Caco-2 (cell line): Measurements from ENCODE around the gene RB1. TPM values are rescaled to one million over a fixed set of nuclear protein-coding genes. Genes with fewer than 3 reads are reported as not detected.

ENCODE experiments used
- BruUV-seq: library from RNA; stranded (reverse); fragments of 400-500 nt; replicated peaks from 2 replicates; lab custom pipeline; 2021; lab: Mats Ljungman, UMichigan
- CTCF ChIA-PET: fragments of 300-600 bp; sonication (Branson Sonifier 250); formaldehyde crosslinking; loops from one replicate; lab custom pipeline; 2022; ENCODE audit warnings: antibody characterized with exemption; lab: Charles Lee
- POLR2A ChIA-PET: fragments of 300-600 bp; sonication (Branson Sonifier 250); formaldehyde crosslinking; loops from one replicate; lab custom pipeline; 2022; ENCODE audit warnings: antibody characterized with exemption; lab: Charles Lee
- DNase-seq, 2 experiments: peaks; one replicate each; pipeline versions ENCODE4 v3.0.0 to v3.0.0-alpha.2; 2020 to 2022
- H3K27me3 ChIP-seq: replicated peaks from 2 replicates; pipeline ENCODE4 v1.6.0; 2011; ENCODE audit warnings: low read length; ENCODE audit not compliant: control insufficient read depth, insufficient read depth
- H3K36me3 ChIP-seq: 2 replicates; pipeline ENCODE4 v1.5.1; 2011; ENCODE audit warnings: low read length; ENCODE audit not compliant: control insufficient read depth, insufficient read depth
- H3K4me1 ChIP-seq: fragments of 250-450 bp; sonication (Bioruptor Pico); 2 replicates; pipeline ENCODE4 v1.5.1; 2020; ENCODE audit warnings: mild to moderate bottlenecking
- H3K4me3 ChIP-seq: 2 replicates; pipeline ENCODE4 v1.5.1; 2011; ENCODE audit warnings: low read depth, mild to moderate bottlenecking, control low read depth, low read length
- H3K9me3 ChIP-seq: fragments of 250-450 bp; sonication (Bioruptor Pico); 2 replicates; pipeline ENCODE4 v1.5.1; 2020; ENCODE audit warnings: mild to moderate bottlenecking, moderate library complexity
- H3K27ac Mint-ChIP-seq: one replicate; pipeline ENCODE4 v1.8.0; 2022; ENCODE audit warnings: mixed read lengths; ENCODE audit not compliant: unreplicated experiment
- H3K27me3 Mint-ChIP-seq: one replicate; pipeline ENCODE4 v1.8.0; 2022; ENCODE audit warnings: mixed read lengths; ENCODE audit not compliant: insufficient read depth, unreplicated experiment
- H3K36me3 Mint-ChIP-seq: one replicate; pipeline ENCODE4 v1.8.0; 2022; ENCODE audit warnings: mild to moderate bottlenecking, mixed read lengths; ENCODE audit not compliant: insufficient read depth, unreplicated experiment
- H3K4me1 Mint-ChIP-seq: one replicate; pipeline ENCODE4 v1.8.0; 2022; ENCODE audit warnings: low read depth, mixed read lengths; ENCODE audit not compliant: unreplicated experiment
- H3K4me3 Mint-ChIP-seq: one replicate; pipeline ENCODE4 v1.8.0; 2022; ENCODE audit warnings: mild to moderate bottlenecking, moderate library complexity, mixed read lengths; ENCODE audit not compliant: unreplicated experiment
- H3K9me3 Mint-ChIP-seq: one replicate; pipeline ENCODE4 v1.8.0; 2022; ENCODE audit warnings: mixed read lengths; ENCODE audit not compliant: unreplicated experiment
- intact Hi-C: fragments of 100-400 bp; cut with micrococcal nuclease; formaldehyde crosslinking; loops from one replicate; pipeline ENCODE4 v1.10.0; 2022; ENCODE audit not compliant: unreplicated experiment
- total RNA-seq: library from RNA; stranded (reverse); gene quantifications from 2 replicates; pipeline ENCODE4 v1.2.3, GENCODE V29; 2022
- TF ChIP-seq, protein P1 (sequence below), 2 experiments: fragments of 200-600 bp in 1 of 2; IDR thresholded peaks; 1 replicate in 1 of 2; 2 replicates in 1 of 2; pipeline versions ENCODE4 v1.5.1 to v1.8.0; 2011 to 2022; ENCODE audit warnings: antibody characterized with exemption in 1 of 2, control low read depth in 1 of 2, inconsistent platforms in 1 of 2, low read depth in 1 of 2, low read length in 1 of 2, mild to moderate bottlenecking in 1 of 2, moderate library complexity in 1 of 2; ENCODE audit not compliant: insufficient read depth in 1 of 2, severe bottlenecking in 1 of 2, unreplicated experiment in 1 of 2

Gene RB1
- total RNA-seq, 1 experiment from 2014 or later: 24.1 TPM

DNA sequence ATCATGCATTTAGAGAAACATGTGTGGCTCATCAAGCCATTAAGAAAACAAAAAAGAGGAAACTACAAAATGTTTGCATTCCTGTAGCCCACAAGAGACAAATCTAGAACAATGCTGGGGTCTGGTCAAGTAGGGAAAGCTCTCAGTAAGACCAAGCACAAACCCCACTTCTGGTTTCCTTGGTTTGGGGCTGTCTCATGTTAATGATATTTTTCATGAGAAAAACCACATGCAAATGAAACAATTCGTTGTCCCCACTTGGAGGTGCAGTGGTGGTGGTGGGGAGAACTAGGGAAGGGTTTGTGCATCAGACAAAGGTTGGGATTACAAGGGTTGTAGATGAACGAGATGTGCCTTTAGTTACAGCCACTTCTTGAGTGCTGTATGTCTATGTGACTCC lies 7.0 kb upstream of the RB1 start:
- ChIA-PET POLR2A (interaction anchor here (0.5 kb wide), 1 partner anchor 685 kb away, joined by 3 read pairs; no protein-coding TSS in a partner anchor), CTCF (interaction anchor here (1.1 kb wide), 1 partner anchor 38 kb away, joined by 3 read pairs; no protein-coding TSS in a partner anchor)
- Mint-ChIP-seq H3K4me1 (peaks cover 28% of the 10 kb centered on the region), H3K36me3 (no peaks in the 10 kb centered on the region), H3K4me3 (no peak overlapping the region), H3K9me3 (no peaks in the 10 kb centered on the region), H3K27ac (peak overlapping the region; percentile 66), H3K27me3 (no peaks in the 10 kb centered on the region)
- no TSS peak for BruUV-seq
- Histone ChIP-seq H3K4me1 (peaks cover 46% of the 10 kb centered on the region), H3K27me3 (no peaks in the 10 kb centered on the region), H3K4me3 (no peak overlapping the region), H3K36me3 (no peaks in the 10 kb centered on the region), H3K9me3 (no peaks in the 10 kb centered on the region)
- DNase-seq: no peak
- intact Hi-C loops: no loop called here
- TF ChIP-seq, protein P1, sequence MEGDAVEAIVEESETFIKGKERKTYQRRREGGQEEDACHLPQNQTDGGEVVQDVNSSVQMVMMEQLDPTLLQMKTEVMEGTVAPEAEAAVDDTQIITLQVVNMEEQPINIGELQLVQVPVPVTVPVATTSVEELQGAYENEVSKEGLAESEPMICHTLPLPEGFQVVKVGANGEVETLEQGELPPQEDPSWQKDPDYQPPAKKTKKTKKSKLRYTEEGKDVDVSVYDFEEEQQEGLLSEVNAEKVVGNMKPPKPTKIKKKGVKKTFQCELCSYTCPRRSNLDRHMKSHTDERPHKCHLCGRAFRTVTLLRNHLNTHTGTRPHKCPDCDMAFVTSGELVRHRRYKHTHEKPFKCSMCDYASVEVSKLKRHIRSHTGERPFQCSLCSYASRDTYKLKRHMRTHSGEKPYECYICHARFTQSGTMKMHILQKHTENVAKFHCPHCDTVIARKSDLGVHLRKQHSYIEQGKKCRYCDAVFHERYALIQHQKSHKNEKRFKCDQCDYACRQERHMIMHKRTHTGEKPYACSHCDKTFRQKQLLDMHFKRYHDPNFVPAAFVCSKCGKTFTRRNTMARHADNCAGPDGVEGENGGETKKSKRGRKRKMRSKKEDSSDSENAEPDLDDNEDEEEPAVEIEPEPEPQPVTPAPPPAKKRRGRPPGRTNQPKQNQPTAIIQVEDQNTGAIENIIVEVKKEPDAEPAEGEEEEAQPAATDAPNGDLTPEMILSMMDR (IDR thresholded peaks at IDR 0.05; ENCODE audit: insufficient read depth in 1 of 2, low read depth in 1 of 2, low read length in 1 of 2, severe bottlenecking in 1 of 2, unreplicated experiment in 1 of 2): no peak

DNA sequence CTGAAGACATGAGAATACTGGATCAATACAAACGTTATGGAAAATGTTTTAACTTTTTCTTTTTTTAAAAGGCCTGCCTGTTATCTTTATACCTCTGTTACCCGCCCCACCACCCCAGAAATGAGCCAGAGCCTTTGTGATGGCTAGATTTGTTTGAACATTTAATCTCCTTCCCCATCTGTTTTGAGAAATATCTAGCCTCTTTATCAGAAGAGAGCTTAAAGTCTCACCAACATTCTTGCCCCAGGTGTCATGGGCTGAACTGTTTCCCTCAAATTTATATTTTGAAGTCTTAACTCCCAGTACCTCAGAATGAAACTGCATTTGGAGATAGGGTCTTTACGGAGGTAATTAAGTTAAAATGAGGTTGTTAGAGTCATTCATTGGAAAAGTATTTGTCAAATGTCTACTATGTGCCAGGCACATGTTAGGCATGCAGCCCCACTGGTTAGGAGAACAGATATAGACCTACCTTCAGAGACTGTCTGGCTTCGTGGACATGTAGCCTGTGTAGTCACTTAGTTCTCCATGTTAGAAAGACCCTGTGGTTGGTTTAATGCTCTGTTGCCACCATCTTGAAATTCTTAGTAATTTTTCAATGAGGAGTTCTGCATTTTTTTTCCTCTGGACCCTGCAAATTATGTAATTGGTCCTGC lies 6.3 kb upstream of the RB1 start:
- Mint-ChIP-seq H3K36me3 (no peaks in the 10 kb centered on the region), H3K27me3 (no peaks in the 10 kb centered on the region), H3K4me1 (peaks cover 28% of the 10 kb centered on the region), H3K27ac (peak overlapping the region; percentile 66), H3K4me3 (no peak overlapping the region), H3K9me3 (no peaks in the 10 kb centered on the region)
- Histone ChIP-seq H3K27me3 (no peaks in the 10 kb centered on the region), H3K4me3 (no peak overlapping the region), H3K36me3 (no peaks in the 10 kb centered on the region), H3K9me3 (no peaks in the 10 kb centered on the region), H3K4me1 (peaks cover 39% of the 10 kb centered on the region)
- ChIA-PET CTCF (interaction anchor here (1.1 kb wide), 1 partner anchor 37 kb away, joined by 3 read pairs; no protein-coding TSS in a partner anchor), POLR2A (interaction anchor here (0.5 kb wide), 1 partner anchor 684 kb away, joined by 3 read pairs; no protein-coding TSS in a partner anchor)
- peak in 1 of 2 experiments; percentile 27 for DNase-seq
- TF ChIP-seq, protein P1 (IDR thresholded peaks at IDR 0.05; ENCODE audit: insufficient read depth in 1 of 2, low read depth in 1 of 2, low read length in 1 of 2, severe bottlenecking in 1 of 2, unreplicated experiment in 1 of 2): no peak
- intact Hi-C loops: no loop called here
- no TSS peak for BruUV-seq

DNA sequence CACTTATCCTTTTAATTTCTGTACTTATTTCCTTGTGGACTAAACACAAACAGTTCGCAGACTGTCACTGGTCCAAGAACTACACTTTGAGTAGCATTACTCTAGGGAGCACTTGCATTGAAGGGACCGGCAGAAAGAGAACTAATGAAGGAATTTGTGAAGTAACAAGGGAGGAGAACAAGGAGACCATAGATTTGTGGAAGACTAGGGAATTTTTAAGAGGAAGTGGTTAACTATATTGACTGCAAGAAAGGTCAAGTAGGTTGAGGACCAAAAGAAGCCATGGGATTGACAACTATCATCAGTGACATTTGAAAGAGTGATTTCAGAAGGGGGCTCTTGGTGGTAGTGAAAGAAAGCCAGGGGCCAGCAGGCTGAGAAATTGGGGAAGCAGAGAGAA lies 4.0 kb upstream of the RB1 start:
- Mint-ChIP-seq H3K27me3 (no peaks in the 10 kb centered on the region), H3K4me1 (peaks cover 20% of the 10 kb centered on the region), H3K4me3 (no peak overlapping the region), H3K36me3 (peaks cover 11% of the 10 kb centered on the region), H3K9me3 (no peaks in the 10 kb centered on the region), H3K27ac (no peak overlapping the region)
- Histone ChIP-seq H3K36me3 (no peaks in the 10 kb centered on the region), H3K27me3 (no peaks in the 10 kb centered on the region), H3K4me1 (peaks cover 20% of the 10 kb centered on the region), H3K9me3 (no peaks in the 10 kb centered on the region), H3K4me3 (no peak overlapping the region)
- ChIA-PET POLR2A (no interaction called here), CTCF (no interaction called here)
- DNase-seq: no peak
- TF ChIP-seq, protein P1 (IDR thresholded peaks at IDR 0.05; ENCODE audit: insufficient read depth in 1 of 2, low read depth in 1 of 2, low read length in 1 of 2, severe bottlenecking in 1 of 2, unreplicated experiment in 1 of 2): no peak
- no TSS peak for BruUV-seq
- intact Hi-C loops: no loop called here
